ENCODE data around the gene MYO1H.

The MYO1H gene

GRCh38 chr12:109476807-109477184 lies 129.1 kb downstream of the MYO1H start:
- no peak for DNase-seq

GRCh38 chr12:109477185-109477962 lies 129.7 kb downstream of the MYO1H start, which contains the start of the genes KCTD10 and UBE3B:
Gene KCTD10, minus strand, starts transcription at chr12:109477300. Its CDS starts 38 bp downstream, at chr12:109477262.
Gene UBE3B, plus strand, starts transcription at chr12:109477634. Its CDS starts 5,918 bp downstream, at chr12:109483552.
- peak; percentile 96 for DNase-seq

- no peak for DNase-seq
Measured at GRCh38 chr12:109477963-109478315, 130.2 kb downstream of the MYO1H start.

GRCh38 chr12:109479761-109480160 lies 132.1 kb downstream of the MYO1H start:
- no peak for DNase-seq

GRCh38 chr12:109480356-109480755 lies 132.7 kb downstream of the MYO1H start:
- DNase-seq, result no peak

- no peak for DNase-seq
Measured at GRCh38 chr12:109481863-109482262, 134.2 kb downstream of the MYO1H start.

- DNase-seq, result no peak
Measured at GRCh38 chr12:109482491-109482890, 134.8 kb downstream of the MYO1H start.

GRCh38 chr12:109482894-109483293 lies 135.2 kb downstream of the MYO1H start:
- DNase-seq, result peak; percentile 18

- DNase-seq, result no peak
Measured at GRCh38 chr12:109483346-109483745, 135.6 kb downstream of the MYO1H start.

GRCh38 chr12:109485201-109485600 lies 137.5 kb downstream of the MYO1H start:
- DNase-seq, result no peak

GRCh38 chr12:109487181-109488050 lies 139.7 kb downstream of the MYO1H start:
- DNase-seq, result no peak

GRCh38 chr12:109488051-109488665 lies 140.5 kb downstream of the MYO1H start:
- DNase-seq, result no peak

- DNase-seq, result no peak
Measured at GRCh38 chr12:109489016-109489954, 141.6 kb downstream of the MYO1H start.

GRCh38 chr12:109489955-109490565 lies 142.4 kb downstream of the MYO1H start:
- DNase-seq, result no peak

- no peak for DNase-seq
Measured at GRCh38 chr12:109491671-109492070, 144.0 kb downstream of the MYO1H start.

- no peak for DNase-seq
Measured at GRCh38 chr12:109492371-109492770, 144.7 kb downstream of the MYO1H start.

- no peak for DNase-seq
Measured at GRCh38 chr12:109493090-109493489, 145.4 kb downstream of the MYO1H start.

- no peak for DNase-seq
Measured at GRCh38 chr12:109493938-109494337, 146.2 kb downstream of the MYO1H start.

- DNase-seq, result no peak
Measured at GRCh38 chr12:109494348-109494881, 146.7 kb downstream of the MYO1H start.

- DNase-seq, result no peak
Measured at GRCh38 chr12:109495012-109495411, 147.3 kb downstream of the MYO1H start.

- DNase-seq, result no peak
Measured at GRCh38 chr12:109496306-109496705, 148.6 kb downstream of the MYO1H start.

- DNase-seq, result no peak
Measured at GRCh38 chr12:109497675-109498074, 150.0 kb downstream of the MYO1H start.
